NCI-H2107 treated with DMSO at 0.1 percent for 48 hours (cell line): ENCODE data around the gene IRX6.

ENCODE experiments used
- DNase-seq: peaks from one replicate; lab custom pipeline; 2025; ENCODE audit not compliant: unreplicated experiment; lab: John Stamatoyannopoulos, UW

Gene IRX6

DNA sequence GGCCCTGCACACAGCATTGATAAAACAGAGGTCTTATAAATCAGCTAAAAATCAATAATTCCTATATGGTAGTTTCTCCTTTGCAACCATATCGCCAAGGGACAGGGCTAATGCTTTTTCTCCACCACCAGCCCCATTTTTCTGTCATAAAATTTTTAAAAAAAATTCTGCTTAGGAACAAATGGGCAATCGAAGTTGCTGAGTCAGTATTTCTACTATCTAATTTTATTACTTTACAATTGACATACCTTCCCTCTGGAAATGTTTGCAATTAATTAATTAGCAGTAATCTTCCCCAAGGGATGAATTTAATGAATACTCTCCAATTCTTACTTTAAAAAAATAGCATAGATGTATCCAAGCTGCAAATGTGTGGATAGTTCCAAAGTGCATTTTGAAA lies 1.7 kb upstream of the IRX6 start:
- DNase-seq, result no peak

DNA sequence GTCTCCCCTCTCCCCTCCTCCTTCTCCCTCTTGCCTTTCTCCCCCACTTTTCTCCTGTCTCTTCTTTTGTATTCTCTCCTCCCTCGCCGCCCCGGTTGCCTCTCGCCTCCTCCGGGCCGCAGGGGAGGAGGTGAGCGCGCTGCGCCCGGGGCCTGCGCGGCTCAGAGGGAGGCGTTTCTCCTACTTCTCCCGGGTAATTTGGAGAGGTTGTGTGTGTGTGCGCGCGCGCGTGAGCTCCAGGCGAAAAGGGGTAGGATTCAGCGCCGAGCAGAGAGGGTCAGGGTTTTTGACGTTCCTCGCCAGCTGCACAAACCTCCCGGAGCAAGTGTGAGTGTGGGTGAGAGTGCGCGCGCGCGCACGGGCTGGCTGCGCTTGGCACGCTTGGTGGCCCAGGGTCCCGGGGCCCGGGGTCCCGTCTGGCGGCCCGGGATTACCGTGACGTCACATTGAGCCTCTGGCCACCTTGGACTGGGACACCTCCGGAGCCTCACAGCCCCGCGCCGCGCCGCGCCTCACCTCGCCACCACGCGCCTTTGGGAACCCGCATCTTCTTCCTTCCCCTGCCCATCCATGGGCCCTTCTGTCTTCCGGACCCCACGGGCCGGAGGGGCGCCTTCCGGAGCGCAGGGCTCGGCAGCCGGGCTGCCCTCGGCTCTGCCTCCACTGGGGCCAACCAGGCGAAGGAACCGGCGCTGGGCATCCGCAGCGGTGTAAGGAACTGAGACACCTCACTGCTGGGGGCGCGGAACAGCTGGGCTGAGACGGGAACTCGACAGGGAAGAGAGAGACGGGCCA lies 479 bp downstream of the IRX6 start:
- no peak for DNase-seq

DNA sequence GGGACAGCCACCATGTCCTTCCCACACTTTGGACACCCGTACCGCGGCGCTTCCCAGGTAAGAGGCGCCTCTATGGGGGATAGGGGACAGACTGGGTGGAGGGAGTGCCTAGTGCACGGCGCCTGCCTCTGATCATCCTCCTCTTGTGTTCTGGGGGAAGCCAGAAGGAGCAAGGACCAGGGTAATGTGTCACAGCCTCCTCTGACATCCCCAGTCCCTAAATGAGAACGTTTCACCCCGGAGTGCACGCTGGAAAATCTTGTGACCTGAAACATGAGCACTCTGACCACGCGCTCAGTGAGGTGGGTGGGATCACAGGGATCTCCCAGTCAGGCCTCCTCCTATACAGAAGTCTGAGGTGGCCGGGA lies 1.1 kb downstream of the IRX6 start:
- DNase-seq, result no peak

DNA sequence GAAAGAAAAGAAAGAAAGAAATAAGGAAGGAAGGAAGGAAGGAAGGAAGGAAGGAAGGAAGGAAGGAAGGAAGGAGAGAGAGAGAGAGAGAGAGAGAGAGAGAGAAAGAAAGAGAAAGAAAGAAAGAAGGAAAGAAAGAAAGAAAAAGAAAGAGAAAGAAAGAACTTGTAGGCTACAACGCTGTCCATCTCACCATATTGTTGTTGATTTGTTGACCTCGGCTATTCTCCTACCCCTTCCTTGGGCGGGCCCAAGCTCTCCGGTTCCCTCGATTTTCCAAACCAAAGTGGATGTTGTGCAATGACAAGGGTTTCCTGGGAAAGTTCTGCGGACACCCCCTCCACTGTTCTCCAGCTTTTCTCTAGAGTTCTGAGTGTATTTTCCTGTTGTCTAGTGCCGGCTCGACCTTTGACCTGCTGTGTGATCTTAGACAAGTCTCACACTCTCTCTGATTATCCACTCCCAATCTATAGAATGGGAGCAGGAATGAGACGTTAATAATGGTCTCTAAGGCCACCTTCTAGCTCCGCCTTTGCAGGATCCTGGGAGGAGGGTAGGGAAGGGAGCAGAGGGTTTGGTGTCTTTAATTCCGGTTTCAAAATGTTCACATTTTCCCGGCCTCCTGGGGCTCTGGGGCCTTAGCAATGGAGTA lies 1.6 kb downstream of the IRX6 start:
- no peak for DNase-seq

DNA sequence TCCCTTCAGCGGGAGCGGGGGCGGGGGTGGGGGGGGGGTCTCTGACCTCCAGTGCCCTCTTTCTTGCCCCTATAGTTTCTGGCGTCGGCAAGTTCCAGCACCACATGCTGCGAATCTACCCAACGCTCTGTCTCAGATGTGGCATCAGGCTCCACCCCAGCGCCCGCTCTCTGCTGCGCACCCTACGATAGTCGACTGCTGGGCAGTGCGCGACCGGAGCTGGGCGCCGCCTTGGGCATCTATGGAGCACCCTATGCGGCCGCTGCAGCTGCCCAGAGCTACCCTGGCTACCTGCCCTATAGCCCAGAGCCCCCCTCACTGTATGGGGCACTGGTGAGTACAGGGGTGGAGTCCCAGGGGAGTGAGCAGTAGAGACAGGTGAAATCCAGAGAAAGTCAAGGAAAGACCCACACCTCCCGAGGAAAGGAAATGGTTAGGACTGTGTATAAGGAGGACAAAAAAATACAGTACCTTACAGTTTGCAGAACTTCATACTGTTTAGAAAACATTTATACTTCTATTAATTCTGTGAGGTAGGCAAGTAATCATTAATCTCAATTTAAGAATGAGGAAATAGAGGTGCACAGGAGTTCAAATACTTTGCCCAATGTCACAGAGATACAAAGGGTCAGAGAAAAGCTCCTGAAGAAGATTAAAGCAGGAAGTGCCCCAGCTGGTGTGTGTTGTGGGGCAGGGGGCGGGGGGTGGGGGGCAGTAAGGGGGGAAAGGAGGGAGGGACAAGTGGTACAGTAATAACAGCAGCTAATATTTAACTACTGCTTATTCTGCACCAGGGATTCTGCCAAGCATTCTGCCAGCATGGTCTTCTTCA lies 2.5 kb downstream of the IRX6 start:
- no peak for DNase-seq

DNA sequence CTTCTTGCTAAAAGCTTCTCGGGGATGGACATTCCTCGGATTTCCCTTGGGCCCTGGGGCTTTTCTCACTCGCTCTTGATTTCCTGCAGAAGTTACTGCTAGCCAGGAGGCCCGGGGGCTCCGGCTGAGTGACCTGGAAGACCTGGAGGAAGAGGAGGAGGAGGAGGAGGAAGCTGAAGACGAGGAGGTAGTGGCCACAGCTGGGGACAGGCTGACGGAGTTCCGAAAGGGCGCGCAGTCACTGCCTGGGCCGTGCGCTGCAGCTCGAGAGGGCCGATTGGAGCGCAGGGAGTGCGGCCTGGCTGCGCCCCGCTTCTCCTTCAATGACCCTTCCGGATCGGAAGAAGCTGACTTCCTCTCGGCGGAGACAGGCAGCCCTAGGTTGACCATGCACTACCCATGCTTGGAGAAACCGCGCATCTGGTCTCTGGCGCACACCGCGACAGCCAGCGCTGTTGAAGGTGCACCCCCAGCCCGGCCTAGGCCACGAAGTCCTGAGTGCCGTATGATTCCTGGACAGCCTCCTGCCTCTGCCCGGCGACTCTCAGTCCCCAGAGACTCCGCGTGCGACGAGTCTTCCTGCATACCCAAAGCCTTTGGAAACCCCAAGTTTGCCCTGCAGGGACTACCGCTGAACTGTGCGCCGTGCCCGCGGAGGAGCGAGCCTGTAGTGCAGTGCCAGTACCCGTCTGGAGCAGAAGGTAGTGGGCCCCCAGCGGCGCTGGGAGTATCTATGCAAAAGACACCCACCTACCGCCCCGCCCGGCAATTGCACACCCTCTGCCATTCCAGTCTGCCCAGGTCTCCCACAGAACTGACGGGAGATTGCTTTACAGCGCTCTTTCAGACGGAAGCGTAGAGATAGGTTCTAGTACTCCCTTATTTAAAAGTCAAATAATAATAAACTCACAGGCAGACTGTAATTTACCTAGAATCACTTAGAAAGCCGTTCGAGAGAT lies 4.9 kb downstream of the IRX6 start:
- no peak for DNase-seq

DNA sequence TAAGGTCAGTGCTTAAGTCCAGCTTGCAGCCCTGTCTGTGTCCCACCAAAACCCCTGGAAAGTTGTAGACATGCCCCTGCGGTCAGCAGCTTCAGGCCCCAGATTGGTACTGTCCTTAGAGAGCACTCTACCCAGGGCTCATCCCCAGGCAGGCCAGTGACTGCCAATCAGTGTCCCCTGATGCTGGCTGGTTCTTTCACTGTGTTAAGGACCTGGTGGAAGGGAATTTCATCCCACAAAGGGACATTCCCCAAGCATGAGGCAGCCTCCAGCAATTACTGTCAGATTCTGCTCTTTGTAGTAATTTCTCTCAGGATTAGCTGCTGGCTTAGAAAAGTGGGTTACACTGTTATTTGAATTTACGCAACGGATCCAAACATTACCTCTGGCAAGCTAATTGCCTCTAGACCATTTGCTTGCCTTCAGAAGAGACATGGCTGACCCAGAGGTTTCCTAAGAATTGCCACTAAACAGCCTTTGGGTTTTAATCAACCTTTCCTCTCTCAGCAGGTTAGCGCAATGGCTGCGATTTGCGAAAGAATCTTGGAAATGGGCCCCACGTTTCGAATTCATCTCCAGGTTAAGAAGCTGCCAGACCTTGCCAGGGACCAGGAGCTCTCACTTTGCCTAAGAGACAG lies 5.9 kb downstream of the IRX6 start:
- no peak for DNase-seq

DNA sequence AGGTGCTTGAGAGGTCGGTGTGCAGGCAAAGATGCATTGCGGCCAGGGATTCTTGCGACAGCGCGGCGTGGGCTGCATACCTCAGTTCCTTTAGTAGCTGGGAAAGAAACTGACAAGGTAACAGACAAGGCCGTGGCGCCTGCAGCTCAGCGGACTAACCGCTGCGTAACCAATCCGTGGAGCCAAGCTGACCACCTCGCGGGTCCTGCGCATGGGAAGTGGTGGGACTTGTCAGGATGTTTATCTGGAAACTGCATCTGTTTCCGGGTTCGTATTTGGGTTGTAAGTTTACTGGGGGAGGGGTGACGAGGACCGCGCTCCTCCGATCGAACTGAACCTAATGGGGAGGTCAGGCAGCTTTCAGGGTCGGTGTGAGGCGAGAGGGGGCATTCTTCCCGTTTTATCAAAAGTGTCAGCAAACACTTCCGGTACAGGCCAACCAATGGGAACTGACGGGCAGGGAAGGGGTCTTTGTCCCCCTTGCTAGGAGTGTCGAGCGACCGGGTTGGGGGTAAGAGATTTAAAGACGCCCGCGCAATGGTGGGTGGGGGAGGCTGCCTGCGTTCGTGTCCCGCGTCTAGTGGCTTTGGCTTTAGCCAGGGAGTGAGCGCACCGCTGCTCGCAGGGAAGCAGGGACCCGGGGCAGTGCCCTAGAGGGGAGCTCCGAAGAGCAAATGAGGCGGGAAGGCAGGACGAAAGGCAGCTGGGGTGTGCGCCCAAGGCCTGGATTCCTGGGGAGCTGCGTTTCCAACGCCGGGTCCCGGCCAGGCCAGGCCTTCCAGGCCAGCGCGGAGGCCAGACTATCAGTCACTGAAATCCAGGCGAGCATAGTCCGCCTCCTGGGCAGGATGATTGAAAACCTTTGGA lies 7.0 kb downstream of the IRX6 start:
- no peak for DNase-seq

DNA sequence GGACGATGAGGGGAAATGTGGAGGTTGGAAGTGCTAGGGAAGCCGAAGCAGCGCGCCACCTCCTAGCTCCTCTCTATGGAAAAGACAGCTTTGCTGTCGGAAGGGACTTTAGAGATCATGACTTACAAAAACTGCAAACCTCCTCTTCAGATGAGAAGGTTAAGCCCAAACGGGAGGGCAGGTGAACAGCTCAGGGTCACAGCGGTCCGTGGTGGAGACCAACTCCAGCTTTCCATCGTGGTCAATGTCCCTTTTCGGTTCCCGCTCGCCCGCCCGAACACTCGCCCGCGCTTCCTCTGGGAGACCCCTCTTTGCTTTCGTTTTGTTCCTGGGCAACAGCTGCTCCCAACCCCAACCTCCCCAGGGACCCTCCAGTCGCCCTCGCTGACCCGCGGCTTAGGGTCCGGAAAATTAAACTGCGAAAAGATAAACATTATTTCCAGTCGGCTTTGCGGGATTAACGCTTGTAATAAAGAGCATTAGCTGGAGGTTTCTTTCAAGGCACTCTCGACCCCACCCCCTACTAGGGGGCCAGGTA lies 7.7 kb downstream of the IRX6 start:
- DNase-seq, result no peak

DNA sequence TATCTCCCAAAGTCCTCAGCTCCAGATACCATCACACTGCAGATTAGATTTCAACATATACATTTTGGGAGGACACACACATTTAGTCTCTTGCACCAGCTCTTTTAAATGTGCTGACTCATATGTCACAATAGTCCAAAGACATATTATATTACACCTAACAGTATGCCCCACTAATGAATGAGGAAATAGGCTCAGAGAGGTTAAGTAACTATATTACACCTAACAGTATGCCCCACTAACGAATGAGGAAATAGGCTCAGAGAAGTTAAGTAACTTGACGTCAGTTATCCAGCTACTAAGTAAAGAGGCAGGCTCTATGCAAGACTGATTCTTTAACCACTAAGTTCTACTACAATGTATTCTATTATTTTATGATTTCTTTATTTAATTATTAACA lies 9.7 kb downstream of the IRX6 start:
- no peak for DNase-seq

DNA sequence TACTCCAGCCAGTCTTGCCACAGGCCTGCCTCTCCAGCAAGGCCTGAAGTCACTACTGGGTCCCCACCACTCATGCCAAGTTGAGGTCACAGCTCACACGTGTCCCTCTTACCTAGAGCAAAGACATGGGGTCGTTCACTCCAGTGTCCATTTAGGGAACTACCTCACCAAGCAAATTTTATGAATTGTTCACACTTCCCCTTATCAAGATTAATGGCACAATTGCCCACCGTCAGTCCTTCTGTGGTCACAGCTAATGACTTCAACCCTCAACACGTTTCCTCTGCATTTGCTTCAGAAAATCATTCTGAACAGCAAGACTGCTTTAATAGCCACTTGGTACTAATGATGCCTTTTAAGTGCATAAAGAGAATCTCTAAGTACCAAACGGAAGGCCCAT lies 14.6 kb downstream of the IRX6 start:
- no peak for DNase-seq

DNA sequence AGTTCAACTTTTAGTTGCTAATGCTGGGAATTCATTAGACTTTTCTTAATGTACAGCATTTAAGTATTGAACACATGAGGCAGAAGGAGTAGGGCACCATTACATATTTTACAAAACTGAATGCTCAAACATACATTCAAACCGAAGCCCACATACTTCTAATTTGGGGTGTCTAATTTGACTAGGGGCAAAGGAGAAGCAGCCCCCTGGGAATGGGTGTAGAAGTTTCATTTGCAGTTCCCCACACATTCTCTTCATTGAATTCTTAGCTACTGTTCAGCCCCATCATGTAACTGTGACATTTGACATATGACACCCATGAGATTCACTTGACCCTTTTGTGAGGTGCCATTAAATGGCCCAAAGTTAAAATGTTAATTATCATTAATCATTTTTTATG lies 16.4 kb downstream of the IRX6 start:
- no peak for DNase-seq

DNA sequence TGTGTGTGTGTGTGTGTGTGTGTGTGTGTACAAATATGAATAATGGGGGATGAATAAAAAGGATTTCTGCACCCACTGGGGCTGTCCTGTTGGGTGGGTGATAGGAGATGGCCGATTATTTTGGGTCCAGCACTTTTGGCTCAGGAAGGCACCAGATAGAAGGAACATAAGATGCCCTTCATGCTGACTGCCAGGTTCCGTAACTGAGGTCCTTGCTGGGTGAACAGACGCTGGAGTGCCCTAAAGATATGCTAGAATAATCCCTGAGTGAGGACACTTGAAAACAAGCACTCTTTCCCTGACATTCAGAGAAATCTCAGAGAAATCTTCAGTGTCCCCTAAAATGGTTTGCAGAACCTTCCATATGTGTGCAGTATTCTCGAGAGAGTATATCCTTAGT lies 17.7 kb downstream of the IRX6 start:
- no peak for DNase-seq

DNA sequence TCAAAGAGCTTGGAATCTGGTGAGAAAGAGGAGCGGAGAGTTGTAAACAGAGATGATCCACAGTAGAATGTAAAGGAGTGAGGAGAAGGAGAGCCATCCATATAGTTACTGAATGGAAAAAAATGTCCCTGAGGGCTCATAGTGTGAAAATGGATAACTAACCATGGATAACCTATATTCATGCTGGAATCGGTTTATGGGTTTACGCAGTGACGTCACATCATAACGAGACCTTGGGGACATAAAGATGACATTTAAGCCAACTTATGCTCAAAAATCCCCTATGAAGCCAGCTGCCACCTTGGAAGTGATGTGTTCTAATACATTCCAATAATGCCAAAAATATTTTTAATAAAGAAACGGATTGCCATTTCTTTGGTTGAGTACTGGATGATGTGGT lies 22.5 kb downstream of the IRX6 start:
- DNase-seq, result no peak

DNA sequence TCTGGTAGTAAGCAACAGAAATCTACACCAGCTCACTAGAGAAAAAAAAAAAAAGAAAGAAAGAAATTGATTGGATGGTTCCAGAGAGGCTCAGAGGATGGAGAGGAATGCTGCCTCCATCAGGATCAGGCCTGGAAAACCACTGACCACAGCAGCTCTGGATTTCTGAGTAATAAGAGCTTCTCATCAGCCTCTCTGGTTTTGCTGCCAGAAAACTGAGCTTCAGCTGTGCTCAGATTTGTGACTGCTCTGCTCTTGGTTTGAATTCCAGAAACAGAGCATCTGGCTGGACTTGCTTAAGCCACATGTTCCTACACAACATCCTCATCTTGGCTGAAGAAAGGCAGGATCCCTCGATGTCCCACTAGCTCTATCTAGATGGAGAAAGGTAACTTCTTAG lies 25.9 kb downstream of the IRX6 start:
- DNase-seq, result no peak

DNA sequence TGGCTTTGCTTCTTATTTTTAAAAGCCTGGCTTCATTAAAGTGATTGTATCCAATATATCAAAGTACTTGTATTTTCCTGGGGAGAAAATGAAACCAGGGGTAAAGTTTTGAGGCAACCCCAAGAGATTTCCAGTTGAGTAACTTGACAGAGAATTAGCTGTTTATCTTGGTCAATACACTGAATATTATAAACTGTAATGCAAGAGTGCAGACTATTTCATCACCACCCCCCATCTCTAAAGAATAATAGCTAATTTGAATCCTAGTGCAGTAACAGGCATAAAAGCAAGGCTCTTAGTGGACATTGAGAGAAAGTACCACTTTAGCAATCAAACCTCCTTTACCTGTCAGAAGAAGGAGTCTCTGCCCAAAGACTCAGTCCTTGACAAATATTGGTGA lies 27.0 kb downstream of the IRX6 start:
- no peak for DNase-seq

DNA sequence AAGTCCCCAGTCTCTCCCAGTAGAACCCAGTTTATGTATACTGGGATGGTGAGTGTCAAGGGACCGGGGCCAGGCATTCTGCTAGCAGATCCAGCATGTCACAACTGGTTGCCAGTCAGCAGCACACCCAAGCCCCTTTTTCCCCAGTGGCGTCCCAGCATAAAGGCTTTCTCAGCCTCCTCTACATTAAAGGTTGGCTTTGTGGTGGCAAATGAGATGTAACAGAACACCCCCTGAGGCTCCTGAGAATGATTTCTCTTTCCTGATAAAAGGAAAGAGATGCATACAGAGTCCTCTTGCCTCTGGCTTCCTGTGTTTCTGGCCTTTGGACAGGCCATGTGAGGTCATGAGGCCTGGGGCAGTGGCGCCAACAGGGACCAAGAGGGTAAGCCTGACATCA lies 27.9 kb downstream of the IRX6 start:
- DNase-seq, result no peak

DNA sequence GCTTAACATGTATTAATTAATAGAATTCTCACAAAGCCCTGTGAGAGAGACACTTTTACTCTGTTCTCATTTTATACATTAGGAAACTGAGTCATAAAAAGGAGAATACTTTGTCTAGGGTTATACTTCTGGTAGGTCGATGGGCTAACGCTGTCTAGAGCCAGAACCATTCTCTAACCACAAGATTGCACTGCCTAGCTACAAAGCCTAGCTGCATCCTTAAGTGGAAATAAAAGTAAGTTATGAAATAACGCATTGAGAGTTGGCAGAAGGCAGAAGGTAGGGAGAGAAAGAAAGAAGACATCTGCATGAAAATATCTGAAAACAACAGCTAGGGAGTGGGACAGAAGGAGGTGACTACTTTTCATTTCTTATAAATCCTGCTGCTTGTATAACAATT lies 33.2 kb downstream of the IRX6 start:
- no peak for DNase-seq

DNA sequence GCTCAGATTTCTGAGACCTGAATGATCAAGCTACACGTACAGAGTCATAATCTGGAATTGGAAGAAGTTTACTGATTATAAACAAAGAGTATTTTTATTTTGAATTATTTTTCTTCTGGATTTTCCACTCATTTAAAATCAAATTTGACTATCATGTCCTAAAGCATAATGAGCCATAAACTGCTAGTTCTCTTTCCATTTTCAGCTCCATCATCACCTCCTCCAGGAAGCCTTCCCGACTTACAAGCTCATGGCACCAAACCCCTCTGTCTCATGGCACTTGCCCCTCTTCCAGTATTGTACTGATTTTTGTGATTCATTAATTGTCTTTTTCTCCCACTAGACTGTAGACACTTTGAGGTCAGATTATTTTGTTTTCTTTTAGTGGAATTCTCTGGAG lies 35.9 kb downstream of the IRX6 start:
- no peak for DNase-seq
